MCF 10A (cell line): ENCODE data around the gene USB1. TPM values are rescaled to one million over a fixed set of nuclear protein-coding genes. Genes with fewer than 3 reads are reported as not detected.

Experiments
- BruUV-seq: library from RNA; stranded (reverse); fragments of 400-500 nt; replicated peaks from 2 replicates; lab custom pipeline; 2021; lab: Mats Ljungman, UMichigan
- CTCF ChIA-PET: fragments of 300-600 bp; sonication (Branson Sonifier 250); formaldehyde crosslinking; extraction: SDS; loops from one replicate; lab custom pipeline; 2021; ENCODE audit warnings: antibody characterized with exemption, inconsistent platforms; lab: Yijun Ruan, JAX
- POLR2A ChIA-PET: fragments of 300-600, 350-650 bp; sonication (Branson Sonifier 250); formaldehyde crosslinking; extraction: SDS; loops from one replicate; lab custom pipeline; 2020; ENCODE audit warnings: antibody characterized with exemption, inconsistent platforms; lab: Yijun Ruan, JAX
- DNase-seq: peaks from one replicate; pipeline ENCODE4 v3.0.0-alpha.2; 2018; ENCODE audit not compliant: unreplicated experiment
- H3K27ac Mint-ChIP-seq: one replicate; pipeline ENCODE4 v1.8.0; 2022; ENCODE audit warnings: mild to moderate bottlenecking, low read depth, mixed read lengths; ENCODE audit not compliant: unreplicated experiment
- H3K27me3 Mint-ChIP-seq: one replicate; pipeline ENCODE4 v1.8.0; 2022; ENCODE audit warnings: mixed read lengths; ENCODE audit not compliant: insufficient read depth, unreplicated experiment
- H3K36me3 Mint-ChIP-seq: one replicate; pipeline ENCODE4 v1.8.0; 2022; ENCODE audit warnings: mild to moderate bottlenecking, moderate library complexity, mixed read lengths; ENCODE audit not compliant: insufficient read depth, unreplicated experiment
- H3K4me1 Mint-ChIP-seq: one replicate; pipeline ENCODE4 v1.8.0; 2022; ENCODE audit warnings: mixed read lengths; ENCODE audit not compliant: insufficient read depth, unreplicated experiment
- H3K4me3 Mint-ChIP-seq: one replicate; pipeline ENCODE4 v1.8.0; 2022; ENCODE audit warnings: mild to moderate bottlenecking, moderate library complexity, mixed read lengths; ENCODE audit not compliant: unreplicated experiment
- H3K9me3 Mint-ChIP-seq: one replicate; pipeline ENCODE4 v1.8.0; 2022; ENCODE audit warnings: mixed read lengths; ENCODE audit not compliant: unreplicated experiment
- CTCF ChIP-seq: fragments of 200-600 bp; IDR thresholded peaks from one replicate; pipeline ENCODE4 v1.8.0; 2022; ENCODE audit warnings: antibody characterized with exemption, mild to moderate bottlenecking; ENCODE audit not compliant: unreplicated experiment
- intact Hi-C: fragments of 100-400 bp; cut with micrococcal nuclease; formaldehyde crosslinking; loops from 2 replicates; pipeline ENCODE4 v1.14.1; 2022
- total RNA-seq: library from RNA; stranded (reverse); gene quantifications from 2 replicates; pipeline ENCODE4 v1.2.3, GENCODE V29; 2022

The USB1 gene
- total RNA-seq, 1 experiment from 2014 or later = 49.2 TPM

- Mint-ChIP-seq H3K27ac (no peak overlapping the region), H3K9me3 (no peaks in the 10 kb centered on the region), H3K4me1 (peaks cover 9% of the 10 kb centered on the region), H3K4me3 (peak overlapping the region; percentile 56), H3K36me3 (peaks cover 10% of the 10 kb centered on the region), H3K27me3 (no peaks in the 10 kb centered on the region)
- TF ChIP-seq CTCF = no peak
- CTCF ChIA-PET = interaction anchor here (0.8 to 2.5 kb wide), 3 partner anchors 10 to 451 kb away, joined by 3 to 9 read pairs (median 4); no protein-coding TSS in a partner anchor
- BruUV-seq = no TSS peak
- POLR2A ChIA-PET = interaction anchor here (0.6 to 5.7 kb wide), 7 partner anchors 12 to 405 kb away, joined by 3 to 68 read pairs (median 3); partner anchors contain the start of gene CFAP20
- DNase-seq = peak; percentile 43
- intact Hi-C loops = no loop called here
These were observed 25.0 kb downstream of the USB1 start for GRCh38 chr16:58026139-58026704.

- TF ChIP-seq CTCF = no peak
- Mint-ChIP-seq H3K9me3 (no peaks in the 10 kb centered on the region), H3K27me3 (no peaks in the 10 kb centered on the region), H3K36me3 (peaks cover 9% of the 10 kb centered on the region), H3K27ac (no peak overlapping the region), H3K4me1 (peaks cover 9% of the 10 kb centered on the region), H3K4me3 (peak overlapping the region; percentile 56)
- intact Hi-C loops = no loop called here
- DNase-seq = no peak
- CTCF ChIA-PET = interaction anchor here (0.7 to 2.5 kb wide), 5 partner anchors 8 to 100 kb away, joined by 3 to 9 read pairs (median 4); no protein-coding TSS in a partner anchor
- POLR2A ChIA-PET = interaction anchor here (0.6 to 5.7 kb wide), 8 partner anchors 12 to 302 kb away, joined by 3 to 68 read pairs (median 4); partner anchors contain the start of gene CFAP20
- no TSS peak for BruUV-seq
These were observed 25.5 kb downstream of the USB1 start for GRCh38 chr16:58026705-58027160.

GRCh38 chr16:58027161-58027915, 26.1 kb downstream of the USB1 start:
- DNase-seq = peak; percentile 55
- BruUV-seq = no TSS peak
- Mint-ChIP-seq H3K4me1 (peaks cover 6% of the 10 kb centered on the region), H3K27ac (no peak overlapping the region), H3K36me3 (peaks cover 7% of the 10 kb centered on the region), H3K4me3 (peak overlapping the region; percentile 56), H3K9me3 (no peaks in the 10 kb centered on the region), H3K27me3 (no peaks in the 10 kb centered on the region)
- ChIA-PET CTCF (interaction anchor here (0.7 to 2.5 kb wide), 7 partner anchors 7 to 309 kb away, joined by 3 to 9 read pairs (median 3); no protein-coding TSS in a partner anchor), POLR2A (interaction anchor here (0.6 to 2.8 kb wide), 8 partner anchors 13 to 302 kb away, joined by 3 to 19 read pairs (median 4); partner anchors contain the start of genes CFAP20 and KIFC3)
- TF ChIP-seq CTCF = no peak
- intact Hi-C loops = no loop called here
